HG03135 (cell line): ENCODE data around the gene NXPH2.
"Not testable (repeated sequence)": the region's sequence is repeated elsewhere in the genome, so short reads cannot be mapped to it uniquely, and the experiment has no call there.

Source experiments
- ATAC-seq: cut with Tn5 transposase; IDR thresholded peaks from one replicate; pipeline ENCODE4 v1.9.1; 2021; ENCODE audit warnings: mild to moderate bottlenecking, moderate library complexity; ENCODE audit not compliant: unreplicated experiment

NXPH2 gene

DNA sequence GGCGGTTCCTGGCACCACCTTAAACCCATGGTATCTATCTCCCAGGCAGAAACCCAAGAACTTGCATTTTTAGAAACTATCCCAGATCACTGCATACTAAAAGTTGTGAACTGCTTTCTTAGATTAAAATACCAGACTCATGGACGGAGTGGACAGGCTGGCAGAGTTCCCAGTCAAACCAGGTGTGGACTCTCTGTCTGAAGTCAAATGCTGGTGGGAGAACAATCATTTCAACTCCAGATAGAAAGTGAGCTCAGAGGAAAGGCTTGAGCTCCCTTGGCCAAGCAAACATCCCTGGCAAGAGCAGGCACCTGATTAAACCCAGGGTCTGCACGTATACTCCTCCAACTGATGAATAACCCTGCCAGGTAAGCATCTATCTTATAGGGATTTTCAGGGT lies 19.5 kb downstream of the NXPH2 start:
- ATAC-seq, result no peak

DNA sequence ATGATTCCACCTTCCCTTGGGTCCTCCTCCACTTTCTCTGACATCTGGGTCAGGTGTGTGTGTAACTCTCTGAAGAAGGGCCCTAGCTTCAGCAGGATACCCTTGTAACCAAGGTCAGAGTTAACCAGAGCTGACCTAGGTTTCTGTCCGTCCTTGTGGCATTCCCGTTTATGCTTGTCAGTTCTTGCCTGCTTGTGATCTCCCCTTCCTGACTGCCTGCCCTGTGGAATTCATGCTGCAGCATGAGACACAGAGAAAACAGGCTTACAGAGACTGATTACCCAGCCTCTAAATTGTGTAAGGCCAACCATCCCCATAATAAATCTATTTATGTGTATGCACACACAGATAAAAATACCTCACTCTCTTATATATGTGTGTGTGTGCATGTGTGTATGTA lies 22.8 kb downstream of the NXPH2 start:
- ATAC-seq, result no peak

DNA sequence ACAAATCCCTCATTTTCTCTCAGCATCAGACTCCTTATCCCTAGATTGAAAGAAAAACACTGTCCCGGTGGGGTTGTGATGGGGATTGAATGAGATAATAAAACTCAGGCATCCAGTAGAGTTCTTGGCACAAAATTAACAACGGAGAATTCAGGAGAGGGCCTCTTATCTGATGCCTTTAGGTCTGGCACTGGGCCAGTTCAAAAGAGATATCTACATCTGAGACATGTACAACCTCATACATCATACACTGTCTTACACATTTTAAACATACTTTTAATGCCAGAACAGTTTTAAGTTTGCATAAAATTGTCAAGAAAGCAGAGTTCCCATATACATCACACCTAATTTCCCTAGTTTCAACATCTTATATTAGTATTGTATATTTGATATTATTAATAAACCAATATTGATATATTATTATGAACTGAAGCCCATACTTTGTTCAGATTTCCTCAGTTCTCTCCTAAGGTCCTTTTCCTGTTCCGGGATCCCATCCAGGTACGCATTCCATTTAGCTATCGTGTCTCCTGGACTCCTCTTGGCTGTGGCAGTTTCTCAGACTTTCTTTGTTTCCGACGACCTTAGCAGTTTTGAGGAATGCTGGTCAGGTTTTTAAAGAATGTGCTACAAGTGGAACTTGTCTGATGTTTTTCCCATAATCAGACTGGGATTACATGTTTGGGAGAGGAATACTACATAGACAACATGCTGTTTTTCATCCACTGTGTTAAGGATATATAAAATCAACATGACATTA lies 27.8 kb downstream of the NXPH2 start:
- ATAC-seq, result no peak

DNA sequence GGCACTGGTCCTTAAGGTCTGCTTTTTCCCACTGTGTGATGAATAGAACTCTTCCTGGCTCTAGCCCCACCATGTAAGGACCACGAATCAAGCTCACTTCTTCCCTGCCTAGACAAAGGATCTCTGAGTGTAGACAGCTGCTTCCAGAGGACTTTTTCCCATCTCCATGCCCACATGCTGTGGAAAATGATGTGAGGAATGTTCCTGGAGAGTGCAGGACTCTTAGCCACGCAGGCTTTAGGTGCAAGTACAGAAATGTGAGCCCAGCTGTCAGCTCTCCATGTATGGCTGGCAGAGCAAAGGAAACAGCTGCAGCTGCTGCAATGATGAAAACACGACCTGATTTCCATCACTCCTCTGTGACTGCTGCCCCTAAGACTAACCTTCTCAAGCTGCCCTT lies 35.5 kb downstream of the NXPH2 start:
- no peak for ATAC-seq

- ATAC-seq, result no peak
Measured at GRCh38 chr2:138742441-138743057, 37.6 kb downstream of the NXPH2 start.

GRCh38 chr2:138741851-138742250 lies 38.3 kb downstream of the NXPH2 start:
- ATAC-seq, result no peak

GRCh38 chr2:138737009-138737554 lies 43.1 kb downstream of the NXPH2 start:
- ATAC-seq, result not testable (repeated sequence)

DNA sequence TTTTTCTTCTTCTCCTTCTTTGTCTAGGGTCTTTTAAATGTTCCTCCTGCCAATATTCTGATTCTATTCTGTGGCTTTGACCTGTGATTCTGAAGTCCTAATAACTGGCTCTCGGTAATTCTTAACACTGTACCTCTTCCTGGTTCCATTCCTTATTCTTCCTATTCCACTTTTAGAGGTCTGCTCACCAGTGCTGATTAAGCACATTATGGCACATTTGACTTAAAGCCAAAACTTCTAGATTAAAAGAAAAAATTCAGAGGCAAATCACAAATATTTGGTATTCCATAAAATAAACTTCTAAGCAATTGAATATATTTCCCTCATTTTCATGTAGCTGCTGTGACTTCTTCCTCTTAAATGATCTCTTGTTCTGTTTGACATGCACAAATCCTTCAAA lies 47.5 kb downstream of the NXPH2 start:
- ATAC-seq, result no peak

- ATAC-seq, result peak; percentile 81
Measured at GRCh38 chr2:138730497-138731030, 49.6 kb downstream of the NXPH2 start.

GRCh38 chr2:138727956-138728355 lies 52.2 kb downstream of the NXPH2 start:
- no peak for ATAC-seq

DNA sequence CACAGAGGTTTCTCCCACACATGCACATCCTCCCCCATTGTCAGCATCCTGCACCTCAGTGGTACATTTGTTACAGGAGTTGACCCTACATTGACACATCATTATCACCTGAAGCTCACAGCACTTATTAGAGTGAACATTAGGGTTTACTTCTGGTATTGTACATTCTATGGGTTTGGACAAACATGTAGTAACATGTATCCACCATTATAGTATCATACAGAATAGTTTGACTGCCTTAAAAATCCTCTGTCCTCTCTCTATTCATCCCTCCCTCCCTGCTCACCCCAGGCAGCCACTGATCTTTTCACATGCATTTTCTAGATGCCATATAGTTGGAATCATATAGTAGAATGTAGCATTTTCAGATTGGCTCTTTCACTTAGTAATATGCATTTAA lies 53.5 kb downstream of the NXPH2 start:
- ATAC-seq, result no peak

- no peak for ATAC-seq
Measured at GRCh38 chr2:138724729-138725459, 55.3 kb downstream of the NXPH2 start.

- no peak for ATAC-seq
Measured at GRCh38 chr2:138724327-138724726, 55.9 kb downstream of the NXPH2 start.

GRCh38 chr2:138723196-138723987 lies 56.8 kb downstream of the NXPH2 start:
- no peak for ATAC-seq

- no peak for ATAC-seq
Measured at GRCh38 chr2:138722316-138722715, 57.9 kb downstream of the NXPH2 start.

- no peak for ATAC-seq
Measured at GRCh38 chr2:138720035-138720838, 60.0 kb downstream of the NXPH2 start.

DNA sequence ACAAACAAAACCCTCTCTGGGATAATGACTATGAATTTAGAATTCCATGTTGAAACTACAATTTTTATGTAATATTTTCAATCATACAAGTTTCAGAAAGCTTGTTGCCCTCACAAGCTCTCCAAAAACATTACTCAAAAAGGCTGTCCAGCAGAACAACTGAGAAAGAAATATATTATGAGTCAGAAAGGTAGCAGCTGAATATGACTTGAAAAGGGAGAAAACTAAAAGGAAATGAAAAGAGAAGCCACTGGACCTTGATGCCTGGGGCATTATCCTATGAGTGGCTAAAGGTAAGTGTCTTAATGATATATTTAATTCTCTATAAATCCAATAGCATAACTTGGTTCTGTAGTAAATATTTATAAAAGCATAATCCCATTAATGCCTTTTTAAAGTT lies 61.8 kb downstream of the NXPH2 start:
- no peak for ATAC-seq

GRCh38 chr2:138716183-138716582 lies 64.0 kb downstream of the NXPH2 start:
- no peak for ATAC-seq

- ATAC-seq, result no peak
Measured at GRCh38 chr2:138713504-138713903, 66.7 kb downstream of the NXPH2 start.

GRCh38 chr2:138713069-138713496 lies 67.1 kb downstream of the NXPH2 start:
- no peak for ATAC-seq
